H9 (cell line): Measurements from ENCODE around the gene KRT74. TPM values are rescaled to one million over a fixed set of nuclear protein-coding genes. Genes with fewer than 3 reads are reported as not detected.

Source experiments
- DNase-seq: peaks from one replicate; pipeline ENCODE4 v3.0.0-alpha.2; 2017
- H2AFZ ChIP-seq: one replicate; pipeline ENCODE4 v1.6.1; 2013; ENCODE audit warnings: mild to moderate bottlenecking, low read length, control low read depth, moderate library complexity
- H2AK5ac ChIP-seq: 2 replicates; pipeline ENCODE4 v1.6.1; 2013; ENCODE audit warnings: low read length, control low read depth, mixed read lengths; ENCODE audit not compliant: insufficient read length
- H2BK120ac ChIP-seq: one replicate; pipeline ENCODE4 v1.6.1; 2013; ENCODE audit warnings: low read depth, mild to moderate bottlenecking, low read length, control low read depth, inconsistent platforms; ENCODE audit not compliant: poor library complexity, severe bottlenecking
- H2BK12ac ChIP-seq: 2 replicates; pipeline ENCODE4 v1.6.1; 2013; ENCODE audit warnings: low read length, control low read depth, mixed read lengths, low read depth; ENCODE audit not compliant: insufficient read length
- H2BK15ac ChIP-seq: 2 replicates; pipeline ENCODE4 v1.6.1; 2013; ENCODE audit warnings: low read depth, low read length, control low read depth
- H2BK20ac ChIP-seq: one replicate; pipeline ENCODE4 v1.6.1; 2013; ENCODE audit warnings: low read depth, mild to moderate bottlenecking, low read length, control low read depth, inconsistent platforms; ENCODE audit not compliant: poor library complexity, severe bottlenecking
- H2BK5ac ChIP-seq: 2 replicates; pipeline ENCODE4 v1.6.1; 2013; ENCODE audit warnings: low read length, control low read depth, mixed read lengths; ENCODE audit not compliant: insufficient read length
- H3K14ac ChIP-seq: 2 replicates; pipeline ENCODE4 v1.6.1; 2013; ENCODE audit warnings: low read length, control low read depth; ENCODE audit not compliant: insufficient read depth
- H3K18ac ChIP-seq: 2 replicates; pipeline ENCODE4 v1.6.1; 2013; ENCODE audit warnings: low read depth, mild to moderate bottlenecking, mixed read lengths, low read length, control low read depth; ENCODE audit not compliant: insufficient read length
- H3K23ac ChIP-seq: 2 replicates; pipeline ENCODE4 v1.6.1; 2013; ENCODE audit warnings: low read length, control low read depth, mixed read lengths, low read depth; ENCODE audit not compliant: insufficient read length
- H3K23me2 ChIP-seq: 2 replicates; pipeline ENCODE4 v1.6.1; 2013; ENCODE audit warnings: low read depth, mild to moderate bottlenecking, mixed read lengths, low read length, control low read depth; ENCODE audit not compliant: insufficient read length, poor library complexity, severe bottlenecking
- H3K27ac ChIP-seq: 2 replicates; pipeline ENCODE4 v1.5.1; 2013; ENCODE audit warnings: low read length, control low read depth, mixed read lengths, low read depth; ENCODE audit not compliant: insufficient read length
- H3K27me3 ChIP-seq: 2 replicates; pipeline ENCODE4 v1.6.1; 2013; ENCODE audit warnings: low read length, control low read depth, inconsistent platforms; ENCODE audit not compliant: insufficient read depth
- H3K4ac ChIP-seq: 2 replicates; pipeline ENCODE4 v1.6.1; 2013; ENCODE audit warnings: low read depth, mild to moderate bottlenecking, control low read depth, inconsistent platforms, low read length, moderate library complexity
- H3K4me1 ChIP-seq: 2 replicates; pipeline ENCODE4 v1.6.1; 2013; ENCODE audit warnings: low read length, control low read depth, inconsistent platforms; ENCODE audit not compliant: insufficient read depth
- H3K4me2 ChIP-seq: 2 replicates; pipeline ENCODE4 v1.6.1; 2013; ENCODE audit warnings: low read length, control low read depth, mixed read lengths; ENCODE audit not compliant: insufficient read length, insufficient read depth
- H3K56ac ChIP-seq: 2 replicates; pipeline ENCODE4 v1.6.1; 2013; ENCODE audit warnings: low read depth, mild to moderate bottlenecking, mixed read lengths, low read length, control low read depth; ENCODE audit not compliant: insufficient read length
- H3K79me1 ChIP-seq: 2 replicates; pipeline ENCODE4 v1.6.1; 2013; ENCODE audit warnings: low read depth, mild to moderate bottlenecking, moderate library complexity, low read length, control low read depth, inconsistent platforms; ENCODE audit not compliant: insufficient read depth, poor library complexity, severe bottlenecking
- H3K79me2 ChIP-seq: 2 replicates; pipeline ENCODE4 v1.6.1; 2013; ENCODE audit warnings: low read length, control low read depth, inconsistent platforms; ENCODE audit not compliant: insufficient read depth
- H3K9ac ChIP-seq: 2 replicates; pipeline ENCODE4 v1.6.1; 2013; ENCODE audit warnings: low read length, control low read depth, mixed read lengths; ENCODE audit not compliant: insufficient read length; ENCODE audit errors: extremely low read depth
- H3K9me3 ChIP-seq: one replicate; pipeline ENCODE4 v1.6.1; 2013; ENCODE audit warnings: low read depth, low read length, inconsistent platforms; ENCODE audit not compliant: control insufficient read depth
- H3T11ph ChIP-seq: one replicate; pipeline ENCODE4 v1.6.1; 2013; ENCODE audit warnings: mild to moderate bottlenecking, low read length, control low read depth, inconsistent platforms
- H4K20me1 ChIP-seq: one replicate; pipeline ENCODE4 v1.6.1; 2013; ENCODE audit not compliant: control insufficient read depth, insufficient read length, insufficient read depth
- H4K5ac ChIP-seq: 2 replicates; pipeline ENCODE4 v1.6.1; 2013; ENCODE audit warnings: low read depth, mild to moderate bottlenecking, mixed read lengths, low read length, control low read depth; ENCODE audit not compliant: insufficient read length
- H4K8ac ChIP-seq: replicated peaks from 2 replicates; pipeline ENCODE4 v1.6.1; 2013; ENCODE audit warnings: low read length, control low read depth, mixed read lengths, low read depth; ENCODE audit not compliant: insufficient read length
- H4K91ac ChIP-seq: 2 replicates; pipeline ENCODE4 v1.6.1; 2013; ENCODE audit warnings: low read depth, mild to moderate bottlenecking, moderate library complexity, mixed read lengths, low read length, control low read depth; ENCODE audit not compliant: insufficient read length
- H3K27ac Mint-ChIP-seq, 3 experiments: 2 replicates in 2 of 3; 3 replicates in 1 of 3; pipeline ENCODE4 v1.8.0; 2020 to 2021; ENCODE audit warnings: mixed read lengths in 3 of 3, mild to moderate bottlenecking in 1 of 3, moderate library complexity in 1 of 3
- H3K27me3 Mint-ChIP-seq: 2 replicates; pipeline ENCODE4 v1.8.0; 2021; ENCODE audit warnings: low read depth, mild to moderate bottlenecking, moderate library complexity, mixed read lengths
- H3K36me3 Mint-ChIP-seq, 3 experiments: 2 replicates in 2 of 3; 3 replicates in 1 of 3; pipeline ENCODE4 v1.8.0; 2020 to 2021; ENCODE audit warnings: low read depth in 3 of 3, mixed read lengths in 3 of 3; ENCODE audit not compliant: insufficient read depth in 1 of 3
- H3K4me1 Mint-ChIP-seq, 2 experiments: 2 replicates each; pipeline ENCODE4 v1.8.0; 2020; ENCODE audit warnings: mixed read lengths in 2 of 2
- H3K4me3 Mint-ChIP-seq, 2 experiments: 2 replicates in 1 of 2; 3 replicates in 1 of 2; pipeline ENCODE4 v1.8.0; 2020 to 2021; ENCODE audit warnings: mild to moderate bottlenecking in 2 of 2, mixed read lengths in 2 of 2, moderate library complexity in 1 of 2
- H3K9me3 Mint-ChIP-seq, 2 experiments: 2 replicates in 1 of 2; 3 replicates in 1 of 2; pipeline ENCODE4 v1.8.0; 2020; ENCODE audit warnings: mild to moderate bottlenecking in 2 of 2, mixed read lengths in 2 of 2, moderate library complexity in 1 of 2
- CTCF ChIP-seq: fragments of 200-600 bp; sonication (generic); conservative IDR thresholded peaks from 3 replicates; pipeline ENCODE4 v1.8.0; 2021; ENCODE audit warnings: antibody characterized with exemption, mild to moderate bottlenecking
- WGBS: extraction: QIAGEN DNeasy Blood & Tissue Kit; methylation state at CpG from one replicate; pipeline ENCODE4 v1.1.7; 2013; ENCODE audit warnings: missing lambda C conversion rate, low lambda C conversion rate, mixed read lengths; ENCODE audit not compliant: insufficient read length; ENCODE audit errors: extremely low coverage; 5-methylcytosine and 5-hydroxymethylcytosine counted together
- total RNA-seq: library from RNA; stranded (reverse); gene quantifications from 2 replicates; pipeline ENCODE4 v1.2.1, GENCODE V29; 2021

KRT74 gene
- total RNA-seq, 1 experiment from 2014 or later, result not detected

DNA sequence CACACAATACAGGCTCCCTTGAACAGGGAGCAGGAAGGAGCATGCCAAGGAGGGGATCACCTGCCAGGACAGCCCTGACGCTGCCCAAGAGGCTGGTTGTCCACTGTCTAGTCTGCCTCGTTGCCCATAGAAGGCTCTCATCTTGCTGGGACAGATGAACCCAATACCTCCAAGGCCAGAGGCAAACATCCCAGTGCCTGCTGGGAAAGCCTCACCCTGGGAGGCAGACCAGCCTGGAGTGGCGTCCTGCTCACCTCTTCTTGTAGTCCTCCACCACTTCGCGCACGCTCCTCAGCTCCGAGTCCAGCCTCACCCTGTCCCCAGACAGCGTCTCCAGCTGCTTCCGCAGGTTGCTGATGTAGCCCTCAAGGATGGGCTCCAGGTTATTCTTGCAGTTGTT lies 42.3 kb upstream of the KRT74 start:
- Histone ChIP-seq H3K23me2 (no peaks in the 10 kb centered on the region), H2BK15ac (no peak overlapping the region), H4K5ac (no peak overlapping the region), H3K18ac (no peak overlapping the region), H3K79me2 (no peaks in the 10 kb centered on the region), H3K23ac (no peak overlapping the region), H3K14ac (no peak overlapping the region), H2BK12ac (no peak overlapping the region), H3K9me3 (no peaks in the 10 kb centered on the region), H3K4me2 (no peak overlapping the region), H3K27ac (no peak overlapping the region), H4K91ac (no peak overlapping the region), H3K79me1 (no peaks in the 10 kb centered on the region), H2AFZ (no peak overlapping the region), H3K9ac (no peak overlapping the region), H3K56ac (no peak overlapping the region), H3K4me1 (no peaks in the 10 kb centered on the region), H4K20me1 (no peaks in the 10 kb centered on the region), H2AK5ac (no peak overlapping the region), H2BK120ac (no peak overlapping the region), H3T11ph (no peak overlapping the region), H2BK5ac (no peak overlapping the region), H4K8ac (no peak overlapping the region), H2BK20ac (no peak overlapping the region), H3K27me3 (no peaks in the 10 kb centered on the region), H3K4ac (no peak overlapping the region)
- no peaks in the 10 kb centered on the region for H3K9me3 Mint-ChIP-seq
- peak; percentile 18 for DNase-seq
- H3K4me1 Mint-ChIP-seq, result peaks cover 2 to 4% of the 10 kb centered on the region in 2 experiments; a peak in 3 of 4 replicates
- no peaks in the 10 kb centered on the region for H3K36me3 Mint-ChIP-seq
- no CpG with 5 or more reads among the region's 9 CpGs for WGBS
- no peak overlapping the region for H3K27ac Mint-ChIP-seq
- TF ChIP-seq CTCF, result no peak
- no peak overlapping the region for H3K4me3 Mint-ChIP-seq
- peaks cover 28% of the 10 kb centered on the region for H3K27me3 Mint-ChIP-seq
